Measurements from ENCODE around the gene RNF31. TPM values are rescaled to one million over a fixed set of nuclear protein-coding genes. Genes with fewer than 3 reads are reported as not detected.

RNF31 gene
- total RNA-seq, 1 donor from 2014 or later: 31.3 TPM

GRCh38 chr14:24115422-24116127 lies 31.7 kb upstream of the RNF31 start:
- peak; percentile 73 for DNase-seq (ENCODE audit: low spot score)
- intact Hi-C loops (cut with DNase I): loop anchor here (2.0 kb wide), 1 partner anchor 25 kb away; the partner anchor contains the start of gene EMC9

GRCh38 chr14:24116128-24116814 lies 31.0 kb upstream of the RNF31 start:
- intact Hi-C loops (cut with DNase I): no loop called here
- DNase-seq (ENCODE audit: low spot score): peak; percentile 43

GRCh38 chr14:24117179-24117578 lies 30.1 kb upstream of the RNF31 start:
- intact Hi-C loops (cut with DNase I): no loop called here
- no peak for DNase-seq (ENCODE audit: low spot score)

GRCh38 chr14:24119691-24120090 lies 27.6 kb upstream of the RNF31 start:
- intact Hi-C loops (cut with DNase I): no loop called here
- peak; percentile 60 for DNase-seq (ENCODE audit: low spot score)

- intact Hi-C loops (cut with DNase I): no loop called here
- DNase-seq (ENCODE audit: low spot score): no peak
These were observed 26.1 kb upstream of the RNF31 start for GRCh38 chr14:24121210-24121609.

- no peak for DNase-seq (ENCODE audit: low spot score)
- intact Hi-C loops (cut with DNase I): no loop called here
These were observed 24.9 kb upstream of the RNF31 start for GRCh38 chr14:24122416-24122815.

GRCh38 chr14:24122898-24123297 lies 24.4 kb upstream of the RNF31 start:
- intact Hi-C loops (cut with DNase I): no loop called here

GRCh38 chr14:24123424-24124417 lies 23.6 kb upstream of the RNF31 start:
- intact Hi-C loops (cut with DNase I): no loop called here
- peak; percentile 51 for DNase-seq (ENCODE audit: low spot score)

More at GRCh38 chr14:24122898-24123297, 24.4 kb upstream of the RNF31 start:
- peak; percentile 50 for DNase-seq (ENCODE audit: low spot score)

GRCh38 chr14:24126939-24127338 lies 20.4 kb upstream of the RNF31 start:
- intact Hi-C loops (cut with DNase I): no loop called here
- DNase-seq (ENCODE audit: low spot score): no peak

GRCh38 chr14:24127673-24128072 lies 19.6 kb upstream of the RNF31 start:
- intact Hi-C loops (cut with DNase I): no loop called here
- peak; percentile 66 for DNase-seq (ENCODE audit: low spot score)

- no peak for DNase-seq (ENCODE audit: low spot score)
These were observed 17.8 kb upstream of the RNF31 start for GRCh38 chr14:24129410-24129998.

GRCh38 chr14:24130380-24130716 lies 16.9 kb upstream of the RNF31 start, which contains the start of gene FITM1:
Gene FITM1 (plus strand): TSS chr14:24130659. CDS start chr14:24131564, 905 bp downstream.
- intact Hi-C loops (cut with DNase I): no loop called here
- DNase-seq (ENCODE audit: low spot score): no peak

More at GRCh38 chr14:24129410-24129998, 17.8 kb upstream of the RNF31 start:
- intact Hi-C loops (cut with DNase I): no loop called here

GRCh38 chr14:24130717-24131548 lies 16.4 kb upstream of the RNF31 start:
- DNase-seq (ENCODE audit: low spot score): peak; percentile 84
- intact Hi-C loops (cut with DNase I): no loop called here

- intact Hi-C loops (cut with DNase I): no loop called here
- DNase-seq (ENCODE audit: low spot score): no peak
These were observed 15.7 kb upstream of the RNF31 start for GRCh38 chr14:24131549-24131966.

GRCh38 chr14:24132061-24132685 lies 15.1 kb upstream of the RNF31 start:
- intact Hi-C loops (cut with DNase I): no loop called here
- DNase-seq (ENCODE audit: low spot score): no peak

- DNase-seq (ENCODE audit: low spot score): no peak
- intact Hi-C loops (cut with DNase I): no loop called here
These were observed 14.3 kb upstream of the RNF31 start for GRCh38 chr14:24132976-24133375.

- no peak for DNase-seq (ENCODE audit: low spot score)
- intact Hi-C loops (cut with DNase I): no loop called here
These were observed 13.6 kb upstream of the RNF31 start for GRCh38 chr14:24133735-24134134.

GRCh38 chr14:24135584-24135833 lies 11.8 kb upstream of the RNF31 start:
- intact Hi-C loops (cut with DNase I): no loop called here
- DNase-seq (ENCODE audit: low spot score): no peak

All from cardiac septum (tissue), 1 donor.